Esophagus squamous epithelium (tissue), 4 donors: ENCODE results near the gene HCAR3.
"Not testable (repeated sequence)": the region's sequence is repeated elsewhere in the genome, so short reads cannot be mapped to it uniquely, and the experiment has no call there.

Experiments used
- CTCF ChIP-seq, 6 experiments: fragments of 450-650 bp in 4 of 6; fragments of 200-600 bp in 2 of 6; sonication (generic) in 2 of 6; IDR thresholded peaks; one replicate each; pipeline ENCODE4 v1.5.1; 2016 to 2019; ENCODE audit warnings: antibody characterized with exemption in 6 of 6, mild to moderate bottlenecking in 4 of 6, moderate library complexity in 4 of 6
- POLR2A ChIP-seq, 4 donors: fragments of 450-650 bp; IDR thresholded peaks; one replicate each; pipeline ENCODE4 v1.6.1; 2017; ENCODE audit warnings: antibody characterized with exemption in 4 of 4, mild to moderate bottlenecking in 4 of 4, moderate library complexity in 3 of 4

GRCh38 chr12:122676781-122677180, 39.8 kb downstream of the HCAR3 start:
- TF ChIP-seq CTCF, POLR2A (IDR thresholded peaks at IDR 0.05): not testable (repeated sequence)
